NCI-H1092 (cell line): ENCODE measurements around the gene SP6.

Experiments
- DNase-seq: peaks from one replicate; lab custom pipeline; 2025; lab: John Stamatoyannopoulos, UW

The SP6 gene

DNA sequence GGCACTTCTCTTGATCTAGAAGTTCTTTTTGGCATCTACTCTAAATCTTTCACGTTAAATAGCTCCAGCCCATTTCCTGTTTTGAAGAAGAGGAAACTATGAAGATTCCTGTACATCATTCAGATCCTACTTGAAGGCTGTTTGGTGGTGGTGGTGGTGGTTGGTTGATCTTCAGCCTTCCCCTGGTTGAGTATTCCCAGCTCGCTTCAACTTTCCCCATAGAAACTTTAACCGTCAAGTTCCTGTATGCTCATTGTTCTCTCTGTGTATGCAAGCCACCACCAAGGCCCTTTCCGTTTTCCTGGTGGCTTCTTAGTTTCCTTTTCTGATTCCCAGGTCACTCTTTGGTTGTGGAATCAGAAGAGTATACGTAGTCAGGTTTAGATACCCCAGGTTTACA lies 16.2 kb downstream of the SP6 start:
- DNase-seq: no peak

DNA sequence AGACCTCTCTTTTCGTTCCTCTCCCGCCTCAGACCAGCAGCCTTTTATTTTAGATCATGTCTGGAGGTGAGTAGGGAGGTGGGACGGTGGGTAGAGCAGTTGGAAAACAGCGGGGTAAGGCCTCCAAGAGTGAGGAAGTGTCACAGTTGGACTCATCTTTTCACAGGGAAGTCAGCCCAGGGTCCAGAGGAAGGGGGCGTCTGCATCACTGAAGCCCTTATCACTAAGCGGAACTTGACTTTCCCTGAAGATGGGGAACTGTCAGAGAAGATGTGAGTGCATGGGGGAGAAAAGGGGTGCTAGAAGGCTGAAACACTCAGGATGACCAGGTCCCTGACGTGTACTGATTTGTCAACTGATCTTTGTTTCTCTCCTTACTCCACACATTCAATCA lies 19.0 kb downstream of the SP6 start:
- DNase-seq: no peak

DNA sequence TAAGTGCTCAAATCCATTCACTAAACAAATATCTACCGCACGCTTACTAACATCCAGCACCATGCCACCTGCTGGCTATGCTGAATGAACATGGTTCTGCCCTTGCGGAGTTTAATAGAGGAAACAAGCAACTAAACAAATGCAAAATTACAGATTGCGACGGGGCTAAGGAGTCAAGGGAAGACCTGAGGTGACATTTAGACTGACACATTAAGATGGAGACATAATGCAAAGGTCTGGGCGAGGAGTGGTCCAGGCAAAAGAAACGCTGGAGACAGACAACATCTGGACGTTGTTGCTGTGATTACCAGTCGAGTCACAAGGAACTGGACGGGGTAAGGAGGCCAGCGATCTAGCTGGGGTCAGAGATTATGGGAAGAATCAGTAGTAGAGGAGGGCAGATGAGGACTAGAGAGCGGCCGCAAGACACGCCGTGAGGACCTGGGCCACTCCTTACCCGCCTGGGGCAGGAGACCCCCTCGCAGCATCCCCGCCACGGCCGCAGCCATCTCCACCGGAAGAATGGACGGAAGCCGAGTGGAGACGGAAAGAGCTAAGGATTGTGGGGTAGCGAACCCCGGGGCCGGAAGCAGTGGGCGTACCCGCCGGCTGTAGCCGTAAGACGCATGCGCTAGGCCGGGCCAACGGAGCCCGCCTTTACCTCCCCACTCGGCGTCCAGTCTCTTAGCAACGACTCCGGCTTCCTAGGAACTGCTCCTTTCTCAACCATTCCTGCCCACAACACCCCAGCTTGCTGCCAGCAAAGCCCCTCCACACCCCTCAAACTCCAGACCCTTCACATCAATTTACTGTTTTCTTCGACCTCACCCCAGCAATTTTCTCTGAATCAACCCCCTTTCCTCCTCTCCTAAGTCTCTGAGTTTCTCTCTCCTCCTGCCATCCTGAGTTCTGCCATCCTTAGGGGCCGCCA lies 19.7 kb downstream of the SP6 start, which contains the start of the genes LRRC46 and MRPL10:
LRRC46 (plus strand) TSS at position 668 of the 931 bp plus-strand sequence. CDS start 320 bp downstream, outside the sequence.
MRPL10 (minus strand) TSS at position 539 of the 931 bp plus-strand sequence; CDS start at position 509, 30 bp downstream.
- peak; percentile 94 for DNase-seq

DNA sequence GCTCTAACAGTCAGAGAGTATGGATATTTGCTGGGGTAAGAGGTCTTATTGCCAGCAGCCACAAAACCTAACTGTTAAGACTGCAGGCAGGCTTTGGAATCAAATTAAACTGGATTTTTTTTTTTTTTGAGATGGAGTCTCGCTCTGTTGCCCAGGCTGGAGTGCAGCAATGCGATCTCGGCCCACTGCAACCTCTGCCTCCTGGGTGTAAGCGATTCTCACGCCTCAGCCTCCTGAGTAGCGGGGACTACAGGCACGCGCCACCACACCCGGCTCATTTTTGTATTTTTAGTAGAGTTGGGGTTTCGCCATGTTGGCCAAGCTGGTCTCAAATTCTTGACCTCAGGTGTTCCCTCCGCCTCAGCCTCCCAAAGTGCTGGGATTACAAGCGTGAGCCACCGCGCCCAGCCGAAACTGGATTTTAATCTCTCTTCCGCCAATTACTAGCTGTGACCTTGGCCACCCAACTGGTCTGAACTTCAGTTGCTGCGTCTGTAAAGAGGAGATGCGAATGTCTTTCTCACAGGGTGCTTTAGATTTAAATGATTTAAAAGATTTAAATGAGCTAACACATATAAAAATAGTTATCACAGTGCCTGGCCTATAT lies 20.5 kb downstream of the SP6 start:
- DNase-seq: no peak

DNA sequence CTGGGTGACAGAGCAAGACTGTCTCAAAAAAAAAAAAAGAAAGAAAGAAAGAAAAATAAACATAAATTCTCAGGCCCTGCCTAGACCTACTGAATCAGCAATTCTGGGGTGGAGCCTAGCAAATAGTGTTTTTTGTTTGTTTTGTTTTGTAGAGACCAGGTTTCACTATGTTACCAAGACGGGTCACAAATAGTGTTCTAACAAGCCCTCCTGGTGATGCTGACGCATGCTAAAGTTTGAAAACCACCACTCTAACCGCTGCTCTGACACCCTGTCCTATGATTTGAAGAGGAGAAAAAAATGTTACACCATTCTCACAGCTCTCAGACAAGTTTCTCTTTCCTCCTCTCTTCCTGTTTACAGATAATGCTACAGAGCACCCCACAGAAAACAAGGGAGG lies 21.1 kb downstream of the SP6 start:
- no peak for DNase-seq

DNA sequence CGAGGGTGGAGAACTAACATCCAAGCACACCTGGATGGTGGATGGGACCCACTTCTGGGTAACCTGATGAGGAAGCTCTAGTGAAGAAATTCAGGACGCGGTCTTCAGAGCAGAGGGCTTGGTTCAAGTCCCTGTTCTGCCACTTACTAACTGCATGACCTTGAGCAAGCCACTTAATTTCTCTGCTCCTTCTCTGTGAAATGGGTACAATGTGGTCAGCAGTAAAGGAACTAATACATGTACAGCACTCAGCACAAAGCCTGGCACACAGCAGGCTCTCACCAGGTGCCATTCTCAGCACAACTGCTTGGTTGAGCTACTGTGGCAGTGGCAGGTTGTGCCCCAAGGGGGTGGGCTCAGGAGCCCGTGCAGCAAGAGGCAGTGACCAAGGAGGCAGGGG lies 27.4 kb downstream of the SP6 start:
- DNase-seq: no peak

DNA sequence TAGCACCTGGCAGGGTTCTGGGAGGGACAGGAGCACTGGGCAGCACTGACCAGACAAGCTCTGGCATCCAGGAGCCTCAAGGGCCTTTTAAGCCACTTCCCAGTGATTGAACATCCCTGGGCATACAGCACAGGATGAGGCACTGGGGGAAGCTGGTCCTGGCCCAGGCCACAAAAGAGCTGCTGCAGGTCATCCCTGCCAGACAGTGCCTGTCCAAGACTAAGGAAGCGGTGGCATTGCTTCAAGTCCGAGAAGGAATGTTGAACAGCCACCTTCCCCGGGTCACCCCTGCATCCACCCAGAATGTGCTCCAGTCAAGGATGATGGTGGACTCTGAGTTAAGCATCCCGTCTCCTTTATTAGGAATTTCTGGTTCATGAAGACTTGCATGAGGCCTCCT lies 28.2 kb downstream of the SP6 start:
- no peak for DNase-seq

DNA sequence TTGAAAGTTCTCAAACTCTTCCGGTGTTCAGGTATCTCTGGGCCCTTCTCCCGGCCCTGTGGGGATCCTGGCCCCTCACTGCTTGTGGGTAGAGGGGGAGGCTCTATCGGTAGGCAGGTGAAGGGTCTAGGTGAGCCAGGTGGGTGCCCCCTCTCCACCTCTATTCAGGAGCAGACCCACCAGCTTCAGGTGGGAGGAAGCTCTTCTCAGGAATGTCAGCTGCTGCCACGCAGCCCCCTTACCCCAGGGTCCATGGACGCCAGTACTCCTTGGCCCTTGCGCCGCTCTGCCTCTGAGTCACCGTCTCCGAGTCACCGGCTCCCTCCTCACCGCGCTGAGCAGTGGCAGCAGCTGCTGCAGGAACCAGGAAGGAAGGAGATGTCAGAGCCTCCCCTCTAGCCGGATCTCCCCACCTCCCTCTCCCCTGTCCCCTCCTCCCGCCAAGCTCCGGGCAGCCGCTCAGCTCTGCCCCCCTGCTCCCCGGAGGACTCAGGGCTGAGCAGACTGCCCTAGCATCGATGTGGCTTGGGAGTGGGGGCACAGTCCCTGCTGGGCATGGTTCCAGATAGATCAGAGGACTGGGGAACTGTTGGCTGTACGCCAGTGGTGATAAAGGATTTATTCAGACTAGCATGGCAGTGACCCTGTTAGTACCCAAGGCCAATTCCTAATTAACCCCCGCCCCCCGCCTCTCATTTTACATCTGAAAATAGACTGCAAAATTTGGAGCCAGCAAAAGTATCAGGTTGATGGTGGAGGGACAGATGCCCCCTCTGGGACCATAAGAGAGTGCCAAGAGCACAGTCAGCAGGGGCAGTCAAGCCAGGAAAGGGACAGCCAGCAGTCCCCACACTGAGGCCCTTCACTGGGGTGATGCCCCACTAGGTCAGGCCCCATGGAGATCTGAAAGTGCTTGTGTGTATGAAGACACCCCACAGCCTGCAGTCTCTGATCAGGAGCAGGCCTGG lies 29.3 kb downstream of the SP6 start, which contains the start of gene OSBPL7:
OSBPL7 (minus strand) TSS at position 371 of the 968 bp plus-strand sequence. CDS start 1,516 bp downstream, outside the sequence.
- DNase-seq: peak; percentile 90

DNA sequence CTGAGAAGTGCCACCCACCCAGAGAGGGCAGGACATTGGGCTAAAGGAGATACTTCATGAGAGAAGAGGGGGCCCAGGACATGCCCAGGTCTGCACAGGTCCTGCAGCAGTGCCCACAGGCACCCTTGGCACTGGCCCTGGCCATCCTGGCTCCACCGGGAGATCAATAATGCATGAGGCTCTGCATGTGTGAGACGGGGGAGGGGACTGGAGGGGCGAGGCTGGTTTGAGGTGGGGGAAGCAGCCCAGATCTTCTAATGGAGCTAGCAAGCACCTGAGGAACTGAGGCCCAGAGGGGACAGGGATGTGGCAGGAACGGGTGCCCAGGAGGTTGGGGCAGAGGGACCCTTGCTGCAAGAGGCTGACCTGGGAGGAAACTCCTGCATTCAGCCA lies 29.9 kb downstream of the SP6 start:
- DNase-seq: no peak

DNA sequence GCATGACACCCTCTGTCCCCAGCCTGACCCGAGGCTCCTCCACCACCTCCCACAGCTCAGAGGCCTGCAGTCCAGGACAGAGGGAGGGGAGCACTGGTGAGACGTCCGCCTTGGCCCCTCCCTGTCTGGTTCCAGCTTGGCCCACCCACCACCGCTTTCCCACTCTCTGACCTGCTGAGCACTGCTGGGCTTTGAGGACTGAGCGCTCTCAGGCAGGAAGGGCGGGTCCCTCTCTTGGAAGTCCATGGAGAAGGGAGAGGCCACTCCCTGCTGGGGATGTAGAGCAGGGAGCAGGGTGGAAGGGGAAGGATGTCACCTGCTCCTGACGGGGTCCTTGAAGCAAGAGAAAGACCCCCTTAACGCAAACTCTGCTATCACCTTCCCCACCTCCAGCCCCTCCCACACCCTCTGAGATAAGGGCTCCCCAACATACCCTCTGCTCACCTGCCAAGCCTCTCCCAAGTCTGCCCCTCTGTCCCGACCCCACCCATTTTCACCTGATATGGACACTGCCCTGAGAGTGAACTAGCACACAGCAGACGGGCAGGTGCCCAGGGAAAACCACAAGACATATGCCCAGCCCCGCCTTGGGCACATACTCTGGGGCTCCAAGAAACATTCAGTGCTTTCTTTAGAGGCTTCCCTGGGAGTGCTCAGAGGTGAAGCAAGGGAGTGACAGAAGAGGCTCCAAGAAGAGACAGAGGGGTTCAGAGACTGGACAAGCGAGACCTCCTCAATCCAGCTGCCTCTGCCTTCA lies 30.8 kb downstream of the SP6 start:
- no peak for DNase-seq

DNA sequence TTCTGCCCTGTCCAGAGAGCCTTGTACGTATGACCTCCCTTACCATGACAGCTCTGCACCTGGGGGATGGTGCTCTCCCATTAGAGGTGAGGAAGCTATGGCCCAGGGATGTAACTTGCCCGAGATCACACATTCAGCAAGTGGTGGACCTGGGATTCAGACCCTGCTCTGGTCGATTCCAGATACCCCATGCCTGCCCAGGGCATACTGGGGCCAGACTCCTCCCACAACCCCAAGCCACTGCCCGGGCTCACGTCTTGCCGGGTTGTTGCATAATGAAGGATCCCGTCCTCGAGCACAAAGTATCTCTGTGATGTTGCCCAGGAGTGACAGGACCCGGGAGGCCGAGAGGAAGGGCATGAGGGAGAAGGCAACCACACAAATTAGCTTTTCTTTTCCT lies 31.5 kb downstream of the SP6 start:
- no peak for DNase-seq

DNA sequence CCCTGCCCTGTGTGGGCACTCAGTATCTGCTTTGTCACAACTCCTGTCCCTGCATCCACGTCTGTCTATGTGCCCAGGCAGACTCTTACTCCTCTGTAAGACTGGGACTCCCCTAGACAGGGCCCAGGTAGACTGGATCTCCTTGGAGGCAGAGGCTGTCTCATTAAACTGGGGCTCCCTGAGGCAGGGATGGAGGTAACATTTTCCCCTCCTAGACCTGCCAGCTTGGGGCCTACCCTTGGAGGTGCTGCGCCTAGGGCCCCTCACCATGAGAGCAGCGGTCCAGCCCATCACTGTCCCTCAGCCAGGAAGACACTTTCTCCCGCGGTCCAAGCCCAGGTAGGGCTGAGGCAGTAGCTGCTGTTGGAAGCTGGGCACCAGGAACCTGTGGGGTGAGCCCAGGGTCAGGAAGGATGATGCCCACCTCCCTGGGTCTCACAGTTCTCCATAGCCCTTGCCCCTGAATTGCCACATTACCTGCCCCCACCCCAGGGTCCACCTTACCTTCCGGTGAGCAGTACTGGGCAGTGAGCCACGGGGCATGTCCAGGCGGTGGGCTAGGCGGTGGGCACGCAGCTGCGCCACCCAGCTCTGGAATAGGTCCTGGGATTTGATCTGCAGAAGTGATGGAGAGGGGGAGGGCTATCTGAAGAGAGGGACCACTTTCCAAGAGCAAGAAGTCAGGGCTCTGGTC lies 32.8 kb downstream of the SP6 start:
- no peak for DNase-seq

DNA sequence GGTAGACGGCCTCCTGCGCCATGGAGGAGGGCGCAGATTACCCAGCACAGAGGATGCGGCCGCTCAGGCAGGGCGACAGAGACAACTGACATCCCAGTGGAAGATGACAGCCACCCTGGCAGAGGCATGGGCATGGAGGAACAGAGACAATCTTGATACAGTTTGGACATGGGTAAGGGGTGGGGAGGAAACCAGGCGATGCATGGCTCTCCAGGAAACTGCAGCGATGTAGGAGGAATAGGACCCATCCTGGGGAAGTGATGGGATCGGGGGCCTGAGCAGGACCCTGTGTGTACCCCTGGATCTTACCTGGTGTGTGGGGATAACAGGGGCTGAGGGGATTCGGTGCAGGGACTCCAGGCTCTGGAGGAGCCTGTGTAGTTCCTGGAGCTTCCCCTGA lies 34.0 kb downstream of the SP6 start:
- no peak for DNase-seq

DNA sequence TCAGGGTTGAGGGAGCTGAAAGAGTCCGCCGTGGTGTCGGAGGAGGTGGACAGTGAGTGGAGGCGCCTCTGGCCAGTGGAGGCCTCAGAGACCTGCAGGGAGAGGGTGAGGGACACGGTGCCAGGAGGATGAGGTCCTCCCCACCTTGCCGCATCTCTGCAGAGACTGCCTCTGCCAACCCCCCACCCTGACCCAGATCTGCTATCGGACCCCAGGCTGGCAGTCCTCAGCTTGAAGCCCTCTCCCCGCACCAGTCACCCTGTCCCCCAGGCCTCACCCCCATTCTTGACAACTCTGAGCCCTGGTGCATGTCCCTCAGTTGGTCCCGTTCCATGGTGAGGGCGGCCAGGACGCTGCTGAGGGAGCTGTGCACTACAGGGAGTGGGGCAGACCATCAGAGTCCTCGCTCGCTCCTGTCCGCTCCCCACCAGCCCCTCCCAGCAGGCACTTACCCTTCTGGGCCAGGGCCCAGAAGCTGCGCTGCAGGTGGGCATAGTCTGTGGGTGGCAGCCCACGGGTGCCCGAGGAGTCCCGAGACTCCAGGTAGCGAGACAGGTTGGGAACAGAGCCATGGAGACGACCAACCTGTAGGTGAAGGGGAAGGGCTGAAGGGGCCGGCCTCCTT lies 34.7 kb downstream of the SP6 start:
- no peak for DNase-seq

DNA sequence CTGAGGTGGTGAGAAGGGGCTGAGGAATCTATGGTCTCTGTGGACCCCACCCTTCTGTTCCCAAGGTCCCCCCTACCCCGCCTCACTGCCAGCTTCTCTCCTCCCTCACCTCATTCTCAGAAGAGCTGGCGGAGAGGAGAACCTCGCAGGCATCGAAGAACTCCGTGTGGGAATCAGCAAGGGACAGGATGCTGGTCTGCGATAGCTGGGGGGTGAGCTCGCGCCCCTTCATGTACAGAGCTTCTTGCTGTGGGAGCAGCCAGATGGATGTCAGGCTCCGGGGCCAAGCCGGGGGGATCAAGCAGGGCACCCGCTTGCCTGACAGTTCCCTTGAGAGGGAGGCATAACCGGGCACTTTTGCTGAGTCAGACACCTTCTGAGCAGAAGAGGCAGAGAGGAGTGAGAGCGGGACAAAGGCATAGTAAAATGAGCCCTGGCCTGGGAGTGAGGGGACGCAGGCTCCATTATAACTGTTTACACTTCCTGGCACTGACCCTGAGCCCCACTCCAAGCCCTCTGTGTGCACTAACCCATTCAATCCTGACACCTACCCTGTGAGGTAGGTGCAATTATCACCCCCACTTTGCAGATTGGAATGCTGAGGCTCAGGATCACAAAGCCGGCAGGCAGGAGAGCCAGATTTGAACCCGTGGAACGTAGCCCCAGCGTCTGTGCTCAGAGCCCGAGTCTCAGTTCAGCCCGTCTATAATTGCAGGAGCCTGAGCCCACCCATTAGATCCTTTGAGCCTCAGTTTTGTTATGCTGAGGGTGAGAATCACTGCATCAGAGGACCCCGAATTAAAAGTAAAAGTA lies 35.7 kb downstream of the SP6 start:
- DNase-seq: no peak

DNA sequence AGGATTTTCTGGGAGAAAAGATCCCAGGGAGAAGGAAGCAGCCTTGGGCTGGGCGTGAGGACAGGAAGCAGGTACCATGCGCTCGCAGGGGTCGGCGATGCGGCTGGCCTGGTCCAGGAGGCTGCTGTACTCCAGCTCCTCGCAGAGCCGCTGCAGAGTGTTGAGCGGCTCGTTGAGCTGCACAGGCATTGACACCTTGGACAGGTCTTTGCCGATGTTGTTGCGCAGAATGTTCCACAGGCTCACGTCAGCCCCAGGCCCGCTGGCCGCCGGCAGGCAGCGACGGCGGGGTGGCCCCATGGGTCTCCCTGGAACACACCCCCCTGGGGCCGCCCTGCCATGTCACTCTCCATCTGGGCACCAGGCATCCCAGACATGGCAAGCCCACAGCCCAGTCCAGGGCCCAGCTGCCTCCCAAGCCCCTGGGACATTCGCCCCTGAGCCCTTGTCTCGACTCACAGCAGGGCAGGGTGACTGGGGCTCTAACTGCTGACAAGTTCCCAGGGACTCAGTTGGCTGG lies 37.4 kb downstream of the SP6 start:
- DNase-seq: no peak

DNA sequence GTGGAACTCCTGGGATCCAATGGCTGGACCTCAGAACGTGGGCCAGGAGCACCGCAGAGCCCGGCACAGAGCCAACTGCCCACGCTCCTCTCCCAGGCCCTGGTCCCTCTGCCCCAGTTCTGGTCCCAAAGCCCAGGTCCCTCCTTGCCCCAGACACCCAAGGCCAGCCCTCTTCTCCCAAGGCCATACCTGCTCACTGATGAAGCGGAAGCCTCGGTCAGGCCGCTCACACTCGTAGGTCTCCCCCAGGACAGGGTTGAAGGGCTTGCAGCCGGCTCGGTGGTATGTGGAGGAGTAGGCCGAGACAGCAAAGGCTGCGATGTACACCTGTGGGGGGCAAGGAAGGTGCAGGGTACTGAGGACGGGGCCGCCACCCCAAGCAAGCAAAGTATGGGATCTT lies 37.9 kb downstream of the SP6 start:
- no peak for DNase-seq

DNA sequence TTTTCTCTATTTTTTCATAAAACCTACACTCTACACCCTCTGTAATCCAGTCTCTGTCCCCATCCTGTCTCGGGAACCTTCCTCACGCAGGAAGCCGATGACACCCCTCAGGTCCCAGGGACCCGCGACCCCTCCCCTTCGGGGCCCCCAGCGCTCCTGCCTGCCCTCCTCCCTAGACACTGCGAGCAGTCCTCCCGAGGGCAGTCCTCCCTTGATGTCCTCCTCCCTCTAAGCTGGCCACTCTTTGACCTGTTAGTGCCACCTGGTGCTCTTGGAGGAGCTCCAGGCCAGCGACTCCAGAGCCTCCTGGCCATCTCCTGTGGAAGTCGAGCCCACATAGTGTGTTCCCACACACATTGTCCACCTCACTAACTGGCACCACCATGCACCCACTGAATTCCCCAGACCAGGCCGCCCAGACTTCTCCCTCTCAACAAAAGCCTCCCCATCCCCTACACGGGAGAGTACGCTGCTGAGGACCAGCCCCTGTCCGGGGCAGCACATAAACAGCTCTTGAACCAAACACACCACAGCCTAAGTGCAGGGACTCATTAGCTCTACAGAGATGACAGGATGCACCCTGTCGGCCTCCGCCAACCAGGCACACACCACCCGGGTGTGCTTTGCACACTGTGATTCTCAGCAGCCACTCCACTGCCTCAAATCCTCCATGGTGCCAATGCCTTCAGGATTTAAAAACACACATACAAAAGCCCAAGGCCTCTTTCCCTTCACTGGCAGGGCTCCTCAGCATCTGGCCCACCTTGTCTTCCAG lies 38.6 kb downstream of the SP6 start:
- no peak for DNase-seq
